GM23338 (cell line): ENCODE measurements around the gene TNNT2. TPM values are rescaled to one million over a fixed set of nuclear protein-coding genes. Genes with fewer than 3 reads are reported as not detected.

Experiments used
- ATAC-seq: fragments of 200-7000 bp; cut with Tn5 transposase; 3 replicates; pipeline ENCODE4 v1.9.1; 2020
- DNase-seq: peaks from one replicate; pipeline ENCODE4 v3.0.0-alpha.2; 2015; ENCODE audit warnings: low spot score
- H2AFZ ChIP-seq: fragments of 200-600 bp; sonication (generic); 2 replicates; pipeline ENCODE4 v1.8.0; 2016; ENCODE audit warnings: antibody characterized with exemption, mild to moderate bottlenecking, moderate library complexity
- H3F3A ChIP-seq: fragments of 200-600 bp; sonication (generic); replicated peaks from 2 replicates; pipeline ENCODE4 v1.8.0; 2017; ENCODE audit warnings: antibody characterized with exemption, mixed run types, low read depth
- H3K27ac ChIP-seq: fragments of 200-600 bp; sonication (generic); 2 replicates; pipeline ENCODE4 v1.6.1; 2016; ENCODE audit warnings: low read depth
- H3K27me3 ChIP-seq: fragments of 200-600 bp; sonication (generic); 2 replicates; pipeline ENCODE4 v1.8.0; 2016; ENCODE audit warnings: mild to moderate bottlenecking, mixed run types, moderate library complexity; ENCODE audit not compliant: insufficient read depth
- H3K36me3 ChIP-seq: fragments of 200-600 bp; sonication (generic); 2 replicates; pipeline ENCODE4 v1.8.0; 2016; ENCODE audit warnings: mild to moderate bottlenecking; ENCODE audit not compliant: insufficient read depth
- H3K4me1 ChIP-seq: fragments of 200-600 bp; sonication (generic); 2 replicates; pipeline ENCODE4 v1.8.0; 2016; ENCODE audit warnings: mild to moderate bottlenecking, moderate library complexity; ENCODE audit not compliant: insufficient read depth
- H3K4me2 ChIP-seq: fragments of 200-600 bp; sonication (generic); 2 replicates; pipeline ENCODE4 v1.7.1; 2017; ENCODE audit warnings: mixed run types
- H3K4me3 ChIP-seq: fragments of 200-600 bp; sonication (generic); 2 replicates; pipeline ENCODE4 v1.6.1; 2016; ENCODE audit warnings: mixed run types
- H3K79me2 ChIP-seq: fragments of 200-600 bp; sonication (generic); replicated peaks from 2 replicates; pipeline ENCODE4 v1.8.0; 2017; ENCODE audit warnings: mild to moderate bottlenecking; ENCODE audit not compliant: insufficient read depth
- H3K9me2 ChIP-seq: fragments of 200-600 bp; sonication (generic); 2 replicates; pipeline ENCODE4 v1.8.0; 2017; ENCODE audit not compliant: insufficient read depth
- H4K20me1 ChIP-seq: fragments of 200-600 bp; sonication (generic); replicated peaks from 2 replicates; pipeline ENCODE4 v1.8.0; 2017; ENCODE audit warnings: mild to moderate bottlenecking; ENCODE audit not compliant: insufficient read depth
- H3K27ac Mint-ChIP-seq: 2 replicates; pipeline ENCODE4 v1.8.0; 2020; ENCODE audit warnings: inconsistent platforms, mild to moderate bottlenecking, moderate library complexity, mixed read lengths
- H3K27me3 Mint-ChIP-seq: 3 replicates; pipeline ENCODE4 v1.8.0; 2022; ENCODE audit warnings: low read depth, mild to moderate bottlenecking, moderate library complexity, mixed read lengths, inconsistent platforms; ENCODE audit not compliant: insufficient read depth, poor library complexity
- H3K36me3 Mint-ChIP-seq: 3 replicates; pipeline ENCODE4 v1.8.0; 2021; ENCODE audit warnings: low read depth, mild to moderate bottlenecking, inconsistent platforms, moderate library complexity, mixed read lengths
- H3K4me1 Mint-ChIP-seq: 3 replicates; pipeline ENCODE4 v1.8.0; 2020; ENCODE audit warnings: mild to moderate bottlenecking, inconsistent platforms, mixed read lengths
- H3K4me3 Mint-ChIP-seq: 3 replicates; pipeline ENCODE4 v1.8.0; 2021; ENCODE audit warnings: moderate library complexity, mild to moderate bottlenecking, inconsistent platforms, mixed read lengths
- H3K9me3 Mint-ChIP-seq: 3 replicates; pipeline ENCODE4 v1.8.0; 2020; ENCODE audit warnings: moderate library complexity, mild to moderate bottlenecking, inconsistent platforms, mixed read lengths
- CREB1 ChIP-seq: fragments of 250-450 bp; sonication (Bioruptor Pico); IDR thresholded peaks from 2 replicates; pipeline ENCODE4 v1.5.0; 2020; ENCODE audit warnings: low read depth, mild to moderate bottlenecking, moderate library complexity
- EZH2 ChIP-seq: fragments of 200-600 bp; sonication (generic); IDR thresholded peaks from one replicate; pipeline ENCODE4 v1.8.0; 2017; ENCODE audit warnings: antibody characterized with exemption, mild to moderate bottlenecking, low read depth; ENCODE audit not compliant: unreplicated experiment
- JUNB ChIP-seq: IDR thresholded peaks from one replicate; pipeline ENCODE4 v1.6.1; 2016; ENCODE audit warnings: antibody characterized with exemption; ENCODE audit not compliant: unreplicated experiment
- POLR2AphosphoS5 ChIP-seq: IDR thresholded peaks from 2 replicates; pipeline ENCODE4 v1.6.1; 2016; ENCODE audit warnings: antibody characterized with exemption, low read depth
- ZNF114 ChIP-seq: fragments of 250-450 bp; sonication (Bioruptor Pico); IDR thresholded peaks from 2 replicates; pipeline ENCODE4 v1.5.0; 2020; ENCODE audit warnings: mild to moderate bottlenecking, moderate library complexity
- polyA plus RNA-seq: library from polyadenylated mRNA; unstranded; fragments of >200 nt; fragmentation: Nextera tagmentation; extraction: Ambion mirVana; gene quantifications from 2 replicates; pipeline ENCODE4 v1.2.1, GENCODE V29; 2016
- total RNA-seq: library from RNA; depleted of rRNA; stranded (reverse); fragments of >200 nt; shearing (Covaris generic); gene quantifications from 2 replicates; pipeline ENCODE4 v1.2.3, GENCODE V29; 2014
- TF ChIP-seq, protein P1 (sequence below): IDR thresholded peaks from one replicate; pipeline ENCODE4 v1.6.1; 2018; ENCODE audit warnings: antibody characterized with exemption; ENCODE audit not compliant: unreplicated experiment
- TF ChIP-seq, protein P2 (sequence below): IDR thresholded peaks from 2 replicates; pipeline ENCODE4 v1.6.1; 2016; ENCODE audit warnings: antibody characterized with exemption
- TF ChIP-seq, protein P3 (sequence below): fragments of 250-450 bp; sonication (Bioruptor Pico); IDR thresholded peaks from 2 replicates; pipeline ENCODE4 v1.5.0; 2020; ENCODE audit warnings: mild to moderate bottlenecking, moderate library complexity
- TF ChIP-seq, protein P4 (sequence below), 2 experiments: fragments of 200-600 bp in 1 of 2; sonication (generic) in 1 of 2; conservative IDR thresholded peaks; 2 replicates each; pipeline versions ENCODE4 v1.5.1 to v1.6.1; 2016 to 2017; ENCODE audit warnings: antibody characterized with exemption in 2 of 2, low read depth in 2 of 2, mild to moderate bottlenecking in 2 of 2, moderate library complexity in 1 of 2

TNNT2 gene
- total and polyA plus RNA-seq, 2 experiments from 2014 or later, result 7.5 to 19.1 TPM

DNA sequence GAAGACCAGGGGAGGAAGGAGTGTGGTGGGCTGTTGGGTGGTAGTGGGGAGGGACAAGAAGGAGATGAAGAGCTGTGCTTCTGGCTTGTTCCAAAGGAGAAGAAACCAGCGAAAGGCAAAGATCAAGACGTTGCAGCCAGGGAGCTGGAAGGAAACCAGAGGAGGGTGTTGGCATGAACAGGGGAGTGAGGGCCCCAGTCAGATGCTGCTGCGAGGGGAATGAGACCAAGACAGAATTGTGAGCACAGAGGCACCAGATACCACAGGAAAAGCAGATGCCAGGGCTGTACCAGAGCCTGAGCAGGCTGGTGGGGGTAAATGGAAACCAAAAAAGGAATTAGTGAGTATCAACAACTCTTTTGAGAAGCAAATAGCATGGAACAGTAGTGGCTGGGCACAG lies 15.6 kb upstream of the TNNT2 start (continued):
- TF ChIP-seq, protein P1, sequence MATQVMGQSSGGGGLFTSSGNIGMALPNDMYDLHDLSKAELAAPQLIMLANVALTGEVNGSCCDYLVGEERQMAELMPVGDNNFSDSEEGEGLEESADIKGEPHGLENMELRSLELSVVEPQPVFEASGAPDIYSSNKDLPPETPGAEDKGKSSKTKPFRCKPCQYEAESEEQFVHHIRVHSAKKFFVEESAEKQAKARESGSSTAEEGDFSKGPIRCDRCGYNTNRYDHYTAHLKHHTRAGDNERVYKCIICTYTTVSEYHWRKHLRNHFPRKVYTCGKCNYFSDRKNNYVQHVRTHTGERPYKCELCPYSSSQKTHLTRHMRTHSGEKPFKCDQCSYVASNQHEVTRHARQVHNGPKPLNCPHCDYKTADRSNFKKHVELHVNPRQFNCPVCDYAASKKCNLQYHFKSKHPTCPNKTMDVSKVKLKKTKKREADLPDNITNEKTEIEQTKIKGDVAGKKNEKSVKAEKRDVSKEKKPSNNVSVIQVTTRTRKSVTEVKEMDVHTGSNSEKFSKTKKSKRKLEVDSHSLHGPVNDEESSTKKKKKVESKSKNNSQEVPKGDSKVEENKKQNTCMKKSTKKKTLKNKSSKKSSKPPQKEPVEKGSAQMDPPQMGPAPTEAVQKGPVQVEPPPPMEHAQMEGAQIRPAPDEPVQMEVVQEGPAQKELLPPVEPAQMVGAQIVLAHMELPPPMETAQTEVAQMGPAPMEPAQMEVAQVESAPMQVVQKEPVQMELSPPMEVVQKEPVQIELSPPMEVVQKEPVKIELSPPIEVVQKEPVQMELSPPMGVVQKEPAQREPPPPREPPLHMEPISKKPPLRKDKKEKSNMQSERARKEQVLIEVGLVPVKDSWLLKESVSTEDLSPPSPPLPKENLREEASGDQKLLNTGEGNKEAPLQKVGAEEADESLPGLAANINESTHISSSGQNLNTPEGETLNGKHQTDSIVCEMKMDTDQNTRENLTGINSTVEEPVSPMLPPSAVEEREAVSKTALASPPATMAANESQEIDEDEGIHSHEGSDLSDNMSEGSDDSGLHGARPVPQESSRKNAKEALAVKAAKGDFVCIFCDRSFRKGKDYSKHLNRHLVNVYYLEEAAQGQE, result no peak

DNA sequence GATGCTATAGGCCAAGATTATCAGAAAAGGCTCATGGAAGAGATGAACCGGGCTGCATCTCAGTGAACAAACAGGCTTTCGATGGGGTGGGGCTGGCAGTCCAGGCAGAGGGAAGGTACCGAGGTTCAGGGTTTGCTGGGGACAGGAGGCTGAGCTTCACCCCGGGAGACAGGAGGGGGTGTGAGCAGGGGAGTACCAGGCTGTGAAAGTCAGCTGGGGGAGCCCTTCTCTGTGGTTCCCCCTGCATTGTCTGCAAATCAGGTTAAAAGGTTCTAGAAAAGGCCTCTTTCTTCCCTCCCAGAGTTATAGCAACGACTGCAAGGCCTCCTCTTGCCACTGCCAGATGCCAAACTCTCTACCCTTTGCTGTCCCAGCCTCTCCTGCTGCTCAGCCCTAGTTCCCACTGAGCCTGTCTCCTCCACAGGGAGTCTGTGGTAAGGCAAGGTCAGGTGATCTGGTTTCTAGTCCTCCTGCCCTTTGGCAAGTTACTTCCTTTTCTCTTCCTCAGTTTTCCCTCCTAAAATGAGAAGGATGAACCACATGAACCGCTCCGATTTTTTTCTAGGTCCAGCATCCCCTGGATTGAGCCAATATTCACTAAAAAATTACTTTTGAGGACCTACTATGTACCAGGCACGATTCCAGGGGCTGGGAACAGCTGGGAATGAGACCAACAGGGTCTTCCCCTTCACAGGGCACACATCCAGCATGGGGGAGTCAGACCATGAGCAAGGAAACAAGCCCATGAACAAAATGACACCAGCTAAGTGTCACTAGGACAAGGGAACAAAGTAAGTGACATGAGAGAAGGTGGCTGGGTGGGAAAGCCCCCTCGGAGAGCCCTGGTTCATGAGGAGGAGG lies 14.4 kb upstream of the TNNT2 start:
- Histone ChIP-seq H3K79me2 (no peaks in the 10 kb centered on the region; the same call in 1 of the 2 replicates), H3K27me3 (no peaks in the 10 kb centered on the region), H3K4me1 (peaks cover 9% of the 10 kb centered on the region; the same call in 1 of the 2 replicates), H4K20me1 (no peaks in the 10 kb centered on the region), H3K36me3 (no peaks in the 10 kb centered on the region), H3K4me3 (no peak overlapping the region), H2AFZ (no peak overlapping the region), H3K27ac (no peak overlapping the region), H3F3A (no peaks in the 10 kb centered on the region), H3K9me2 (no peaks in the 10 kb centered on the region), H3K4me2 (no peak overlapping the region)
- DNase-seq, result no peak
- Mint-ChIP-seq H3K9me3 (no peaks in the 10 kb centered on the region), H3K27me3 (peaks cover 11% of the 10 kb centered on the region), H3K36me3 (peaks cover 7% of the 10 kb centered on the region), H3K4me3 (no peak overlapping the region), H3K27ac (0 out of 2 replicates have a peak overlapping the region, but pooled peaks have one; percentile 16), H3K4me1 (peaks cover 31% of the 10 kb centered on the region)
- peak; percentile 34 for ATAC-seq
- TF ChIP-seq JUNB, result no peak
- TF ChIP-seq POLR2AphosphoS5, result no peak
- TF ChIP-seq, protein P2, sequence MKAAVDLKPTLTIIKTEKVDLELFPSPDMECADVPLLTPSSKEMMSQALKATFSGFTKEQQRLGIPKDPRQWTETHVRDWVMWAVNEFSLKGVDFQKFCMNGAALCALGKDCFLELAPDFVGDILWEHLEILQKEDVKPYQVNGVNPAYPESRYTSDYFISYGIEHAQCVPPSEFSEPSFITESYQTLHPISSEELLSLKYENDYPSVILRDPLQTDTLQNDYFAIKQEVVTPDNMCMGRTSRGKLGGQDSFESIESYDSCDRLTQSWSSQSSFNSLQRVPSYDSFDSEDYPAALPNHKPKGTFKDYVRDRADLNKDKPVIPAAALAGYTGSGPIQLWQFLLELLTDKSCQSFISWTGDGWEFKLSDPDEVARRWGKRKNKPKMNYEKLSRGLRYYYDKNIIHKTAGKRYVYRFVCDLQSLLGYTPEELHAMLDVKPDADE, result no peak
- no peak for TF ChIP-seq ZNF114 (CRISPR knock-in tag)
- no peak for TF ChIP-seq EZH2
- TF ChIP-seq, protein P3, sequence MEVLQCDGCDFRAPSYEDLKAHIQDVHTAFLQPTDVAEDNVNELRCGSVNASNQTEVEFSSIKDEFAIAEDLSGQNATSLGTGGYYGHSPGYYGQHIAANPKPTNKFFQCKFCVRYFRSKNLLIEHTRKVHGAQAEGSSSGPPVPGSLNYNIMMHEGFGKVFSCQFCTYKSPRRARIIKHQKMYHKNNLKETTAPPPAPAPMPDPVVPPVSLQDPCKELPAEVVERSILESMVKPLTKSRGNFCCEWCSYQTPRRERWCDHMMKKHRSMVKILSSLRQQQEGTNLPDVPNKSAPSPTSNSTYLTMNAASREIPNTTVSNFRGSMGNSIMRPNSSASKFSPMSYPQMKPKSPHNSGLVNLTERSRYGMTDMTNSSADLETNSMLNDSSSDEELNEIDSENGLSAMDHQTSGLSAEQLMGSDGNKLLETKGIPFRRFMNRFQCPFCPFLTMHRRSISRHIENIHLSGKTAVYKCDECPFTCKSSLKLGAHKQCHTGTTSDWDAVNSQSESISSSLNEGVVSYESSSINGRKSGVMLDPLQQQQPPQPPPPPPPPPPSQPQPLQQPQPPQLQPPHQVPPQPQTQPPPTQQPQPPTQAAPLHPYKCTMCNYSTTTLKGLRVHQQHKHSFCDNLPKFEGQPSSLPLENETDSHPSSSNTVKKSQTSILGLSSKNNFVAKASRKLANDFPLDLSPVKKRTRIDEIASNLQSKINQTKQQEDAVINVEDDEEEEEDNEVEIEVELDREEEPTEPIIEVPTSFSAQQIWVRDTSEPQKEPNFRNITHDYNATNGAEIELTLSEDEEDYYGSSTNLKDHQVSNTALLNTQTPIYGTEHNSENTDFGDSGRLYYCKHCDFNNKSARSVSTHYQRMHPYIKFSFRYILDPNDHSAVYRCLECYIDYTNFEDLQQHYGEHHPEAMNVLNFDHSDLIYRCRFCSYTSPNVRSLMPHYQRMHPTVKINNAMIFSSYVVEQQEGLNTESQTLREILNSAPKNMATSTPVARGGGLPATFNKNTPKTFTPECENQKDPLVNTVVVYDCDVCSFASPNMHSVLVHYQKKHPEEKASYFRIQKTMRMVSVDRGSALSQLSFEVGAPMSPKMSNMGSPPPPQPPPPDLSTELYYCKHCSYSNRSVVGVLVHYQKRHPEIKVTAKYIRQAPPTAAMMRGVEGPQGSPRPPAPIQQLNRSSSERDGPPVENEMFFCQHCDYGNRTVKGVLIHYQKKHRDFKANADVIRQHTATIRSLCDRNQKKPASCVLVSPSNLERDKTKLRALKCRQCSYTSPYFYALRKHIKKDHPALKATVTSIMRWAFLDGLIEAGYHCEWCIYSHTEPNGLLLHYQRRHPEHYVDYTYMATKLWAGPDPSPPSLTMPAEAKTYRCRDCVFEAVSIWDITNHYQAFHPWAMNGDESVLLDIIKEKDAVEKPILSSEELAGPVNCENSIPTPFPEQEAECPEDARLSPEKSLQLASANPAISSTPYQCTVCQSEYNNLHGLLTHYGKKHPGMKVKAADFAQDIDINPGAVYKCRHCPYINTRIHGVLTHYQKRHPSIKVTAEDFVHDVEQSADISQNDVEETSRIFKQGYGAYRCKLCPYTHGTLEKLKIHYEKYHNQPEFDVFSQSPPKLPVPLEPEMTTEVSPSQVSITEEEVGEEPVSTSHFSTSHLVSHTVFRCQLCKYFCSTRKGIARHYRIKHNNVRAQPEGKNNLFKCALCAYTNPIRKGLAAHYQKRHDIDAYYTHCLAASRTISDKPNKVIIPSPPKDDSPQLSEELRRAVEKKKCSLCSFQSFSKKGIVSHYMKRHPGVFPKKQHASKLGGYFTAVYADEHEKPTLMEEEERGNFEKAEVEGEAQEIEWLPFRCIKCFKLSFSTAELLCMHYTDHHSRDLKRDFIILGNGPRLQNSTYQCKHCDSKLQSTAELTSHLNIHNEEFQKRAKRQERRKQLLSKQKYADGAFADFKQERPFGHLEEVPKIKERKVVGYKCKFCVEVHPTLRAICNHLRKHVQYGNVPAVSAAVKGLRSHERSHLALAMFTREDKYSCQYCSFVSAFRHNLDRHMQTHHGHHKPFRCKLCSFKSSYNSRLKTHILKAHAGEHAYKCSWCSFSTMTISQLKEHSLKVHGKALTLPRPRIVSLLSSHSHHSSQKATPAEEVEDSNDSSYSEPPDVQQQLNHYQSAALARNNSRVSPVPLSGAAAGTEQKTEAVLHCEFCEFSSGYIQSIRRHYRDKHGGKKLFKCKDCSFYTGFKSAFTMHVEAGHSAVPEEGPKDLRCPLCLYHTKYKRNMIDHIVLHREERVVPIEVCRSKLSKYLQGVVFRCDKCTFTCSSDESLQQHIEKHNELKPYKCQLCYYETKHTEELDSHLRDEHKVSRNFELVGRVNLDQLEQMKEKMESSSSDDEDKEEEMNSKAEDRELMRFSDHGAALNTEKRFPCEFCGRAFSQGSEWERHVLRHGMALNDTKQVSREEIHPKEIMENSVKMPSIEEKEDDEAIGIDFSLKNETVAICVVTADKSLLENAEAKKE, result no peak
- no peak for TF ChIP-seq CREB1 (CRISPR knock-in tag)
- TF ChIP-seq, protein P4, sequence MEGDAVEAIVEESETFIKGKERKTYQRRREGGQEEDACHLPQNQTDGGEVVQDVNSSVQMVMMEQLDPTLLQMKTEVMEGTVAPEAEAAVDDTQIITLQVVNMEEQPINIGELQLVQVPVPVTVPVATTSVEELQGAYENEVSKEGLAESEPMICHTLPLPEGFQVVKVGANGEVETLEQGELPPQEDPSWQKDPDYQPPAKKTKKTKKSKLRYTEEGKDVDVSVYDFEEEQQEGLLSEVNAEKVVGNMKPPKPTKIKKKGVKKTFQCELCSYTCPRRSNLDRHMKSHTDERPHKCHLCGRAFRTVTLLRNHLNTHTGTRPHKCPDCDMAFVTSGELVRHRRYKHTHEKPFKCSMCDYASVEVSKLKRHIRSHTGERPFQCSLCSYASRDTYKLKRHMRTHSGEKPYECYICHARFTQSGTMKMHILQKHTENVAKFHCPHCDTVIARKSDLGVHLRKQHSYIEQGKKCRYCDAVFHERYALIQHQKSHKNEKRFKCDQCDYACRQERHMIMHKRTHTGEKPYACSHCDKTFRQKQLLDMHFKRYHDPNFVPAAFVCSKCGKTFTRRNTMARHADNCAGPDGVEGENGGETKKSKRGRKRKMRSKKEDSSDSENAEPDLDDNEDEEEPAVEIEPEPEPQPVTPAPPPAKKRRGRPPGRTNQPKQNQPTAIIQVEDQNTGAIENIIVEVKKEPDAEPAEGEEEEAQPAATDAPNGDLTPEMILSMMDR (conservative IDR thresholded peaks at IDR 0.05; ENCODE audit: low read depth in 2 of 2), result no peak
